Measurements from ENCODE around the gene SRP14.
"Not testable (repeated sequence)": the region's sequence is repeated elsewhere in the genome, so short reads cannot be mapped to it uniquely, and the experiment has no call there.

Gene SRP14

GRCh38 chr15:40003116-40003916, 35.7 kb downstream of the SRP14 start:
- no peak overlapping the region for H3K9ac ChIP-seq (ENCODE audit: low read length)
- H3K27me3 ChIP-seq (ENCODE audit: control insufficient read depth, insufficient read depth, low read length), result no peaks in the 10 kb centered on the region
- no peaks in the 10 kb centered on the region for H3K36me3 ChIP-seq (ENCODE audit: control insufficient read depth, insufficient read depth, low read length)
- no peak overlapping the region for H3K4me3 ChIP-seq (ENCODE audit: low read length)
- H3K4me1 ChIP-seq (ENCODE audit: control insufficient read depth, insufficient read depth, low read length), result peaks cover 23% of the 10 kb centered on the region
- no peaks in the 10 kb centered on the region for H3K9me3 ChIP-seq (ENCODE audit: control insufficient read depth, low read length)

- peaks cover 23% of the 10 kb centered on the region for H3K4me1 ChIP-seq (ENCODE audit: control insufficient read depth, insufficient read depth, low read length)
- H3K9me3 ChIP-seq (ENCODE audit: control insufficient read depth, low read length), result no peaks in the 10 kb centered on the region
- no peaks in the 10 kb centered on the region for H3K27me3 ChIP-seq (ENCODE audit: control insufficient read depth, insufficient read depth, low read length)
- no peak overlapping the region for H3K9ac ChIP-seq (ENCODE audit: low read length)
- H3K4me3 ChIP-seq (ENCODE audit: low read length), result no peak overlapping the region
- no peaks in the 10 kb centered on the region for H3K36me3 ChIP-seq (ENCODE audit: control insufficient read depth, insufficient read depth, low read length)
Measured at GRCh38 chr15:40002295-40002694, 36.7 kb downstream of the SRP14 start.

GRCh38 chr15:39999538-40000200, 39.3 kb downstream of the SRP14 start:
- H3K4me1 ChIP-seq (ENCODE audit: control insufficient read depth, insufficient read depth, low read length), result peaks cover 23% of the 10 kb centered on the region
- no peak overlapping the region for H3K9ac ChIP-seq (ENCODE audit: low read length)
- no peak overlapping the region for H3K4me3 ChIP-seq (ENCODE audit: low read length)
- H3K27me3 ChIP-seq (ENCODE audit: control insufficient read depth, insufficient read depth, low read length), result no peaks in the 10 kb centered on the region
- no peaks in the 10 kb centered on the region for H3K9me3 ChIP-seq (ENCODE audit: control insufficient read depth, low read length)
- H3K36me3 ChIP-seq (ENCODE audit: control insufficient read depth, insufficient read depth, low read length), result no peaks in the 10 kb centered on the region

GRCh38 chr15:39998511-39999077, 40.4 kb downstream of the SRP14 start:
- Histone ChIP-seq H3K4me3 (ENCODE audit: low read length) (no peak overlapping the region), H3K27me3 (ENCODE audit: control insufficient read depth, insufficient read depth, low read length) (no peaks in the 10 kb centered on the region), H3K9me3 (ENCODE audit: control insufficient read depth, low read length) (no peaks in the 10 kb centered on the region), H3K4me1 (ENCODE audit: control insufficient read depth, insufficient read depth, low read length) (peaks cover 18% of the 10 kb centered on the region), H3K36me3 (ENCODE audit: control insufficient read depth, insufficient read depth, low read length) (no peaks in the 10 kb centered on the region), H3K9ac (ENCODE audit: low read length) (no peak overlapping the region)

GRCh38 chr15:39997639-39998038, 41.3 kb downstream of the SRP14 start:
- no peak overlapping the region for H3K4me3 ChIP-seq (ENCODE audit: low read length)
- no peak overlapping the region for H3K9ac ChIP-seq (ENCODE audit: low read length)
- no peaks in the 10 kb centered on the region for H3K27me3 ChIP-seq (ENCODE audit: control insufficient read depth, insufficient read depth, low read length)
- H3K4me1 ChIP-seq (ENCODE audit: control insufficient read depth, insufficient read depth, low read length), result peaks cover 12% of the 10 kb centered on the region
- no peaks in the 10 kb centered on the region for H3K36me3 ChIP-seq (ENCODE audit: control insufficient read depth, insufficient read depth, low read length)
- H3K9me3 ChIP-seq (ENCODE audit: control insufficient read depth, low read length), result no peaks in the 10 kb centered on the region

GRCh38 chr15:39997031-39997430, 42.0 kb downstream of the SRP14 start:
- no peak overlapping the region for H3K4me3 ChIP-seq (ENCODE audit: low read length)
- H3K4me1 ChIP-seq (ENCODE audit: control insufficient read depth, insufficient read depth, low read length), result peaks cover 6% of the 10 kb centered on the region
- no peak overlapping the region for H3K9ac ChIP-seq (ENCODE audit: low read length)
- no peaks in the 10 kb centered on the region for H3K36me3 ChIP-seq (ENCODE audit: control insufficient read depth, insufficient read depth, low read length)
- H3K9me3 ChIP-seq (ENCODE audit: control insufficient read depth, low read length), result no peaks in the 10 kb centered on the region
- H3K27me3 ChIP-seq (ENCODE audit: control insufficient read depth, insufficient read depth, low read length), result no peaks in the 10 kb centered on the region

- H3K4me3 ChIP-seq (ENCODE audit: low read length); H3K36me3 ChIP-seq (ENCODE audit: control insufficient read depth, insufficient read depth, low read length); H3K9ac ChIP-seq (ENCODE audit: low read length); H3K4me1 ChIP-seq (ENCODE audit: control insufficient read depth, insufficient read depth, low read length); H3K27me3 ChIP-seq (ENCODE audit: control insufficient read depth, insufficient read depth, low read length); H3K9me3 ChIP-seq (ENCODE audit: control insufficient read depth, low read length): not testable (repeated sequence)
Measured at GRCh38 chr15:39996228-39996627, 42.8 kb downstream of the SRP14 start.

GRCh38 chr15:39992953-39993352, 46.0 kb downstream of the SRP14 start:
- H3K36me3 ChIP-seq (ENCODE audit: control insufficient read depth, insufficient read depth, low read length); H3K9ac ChIP-seq (ENCODE audit: low read length); H3K4me1 ChIP-seq (ENCODE audit: control insufficient read depth, insufficient read depth, low read length); H3K4me3 ChIP-seq (ENCODE audit: low read length); H3K27me3 ChIP-seq (ENCODE audit: control insufficient read depth, insufficient read depth, low read length); H3K9me3 ChIP-seq (ENCODE audit: control insufficient read depth, low read length): not testable (repeated sequence)

GRCh38 chr15:39990706-39991105, 48.3 kb downstream of the SRP14 start:
- no peaks in the 10 kb centered on the region for H3K4me1 ChIP-seq (ENCODE audit: control insufficient read depth, insufficient read depth, low read length)
- H3K27me3 ChIP-seq (ENCODE audit: control insufficient read depth, insufficient read depth, low read length), result no peaks in the 10 kb centered on the region
- no peaks in the 10 kb centered on the region for H3K9me3 ChIP-seq (ENCODE audit: control insufficient read depth, low read length)
- H3K4me3 ChIP-seq (ENCODE audit: low read length), result no peak overlapping the region
- H3K9ac ChIP-seq (ENCODE audit: low read length), result no peak overlapping the region
- H3K36me3 ChIP-seq (ENCODE audit: control insufficient read depth, insufficient read depth, low read length), result no peaks in the 10 kb centered on the region

- Histone ChIP-seq H3K36me3 (ENCODE audit: control insufficient read depth, insufficient read depth, low read length) (no peaks in the 10 kb centered on the region), H3K9me3 (ENCODE audit: control insufficient read depth, low read length) (no peaks in the 10 kb centered on the region), H3K27me3 (ENCODE audit: control insufficient read depth, insufficient read depth, low read length) (no peaks in the 10 kb centered on the region), H3K4me1 (ENCODE audit: control insufficient read depth, insufficient read depth, low read length) (no peaks in the 10 kb centered on the region), H3K9ac (ENCODE audit: low read length) (no peak overlapping the region), H3K4me3 (ENCODE audit: low read length) (no peak overlapping the region)
Measured at GRCh38 chr15:39987821-39988220, 51.2 kb downstream of the SRP14 start.

Measured in mucosa of stomach (tissue), 1 donor.